Coronary artery (tissue), 2 donors: ENCODE results near the gene EHD1.

Experiments
- DNase-seq: peaks from one replicate; pipeline ENCODE4 v3.0.0-alpha.2; 2017; ENCODE audit warnings: low spot score
- H3K27ac ChIP-seq, 2 donors: fragments of 200-600 bp; sonication (generic); one replicate each; pipeline ENCODE4 v1.5.1; 2016 to 2019
- H3K4me3 ChIP-seq: fragments of 200-600 bp; sonication (generic); 2 replicates; pipeline ENCODE4 v1.5.1; 2016; ENCODE audit warnings: mild to moderate bottlenecking, moderate library complexity
- CTCF ChIP-seq: fragments of 200-600 bp; sonication (generic); IDR thresholded peaks from one replicate; pipeline ENCODE4 v1.5.1; 2019; ENCODE audit warnings: antibody characterized with exemption

EHD1 gene

GRCh38 chr11:64856382-64857227, 21.8 kb downstream of the EHD1 start:
- H3K4me3 ChIP-seq: peak overlapping the region; percentile 53
- TF ChIP-seq CTCF: no peak
- peak; percentile 97 for DNase-seq
- peak overlapping the region; percentile 91 for H3K27ac ChIP-seq

GRCh38 chr11:64855596-64856304, 22.7 kb downstream of the EHD1 start:
- Histone ChIP-seq H3K4me3 (peak overlapping the region; percentile 53), H3K27ac (peak overlapping the region; percentile 91)
- no peak for DNase-seq
- TF ChIP-seq CTCF: no peak

GRCh38 chr11:64854534-64855502, 23.6 kb downstream of the EHD1 start:
- no peak for TF ChIP-seq CTCF
- DNase-seq: peak; percentile 97
- peak overlapping the region; percentile 91 for H3K27ac ChIP-seq
- H3K4me3 ChIP-seq: peak overlapping the region; percentile 53

GRCh38 chr11:64854157-64854533, 24.3 kb downstream of the EHD1 start:
- no peak for DNase-seq
- no peak for TF ChIP-seq CTCF
- peak overlapping the region; percentile 53 for H3K4me3 ChIP-seq
- H3K27ac ChIP-seq: peak overlapping the region; percentile 91

GRCh38 chr11:64853709-64854108, 24.7 kb downstream of the EHD1 start:
- H3K4me3 ChIP-seq: no peak overlapping the region
- H3K27ac ChIP-seq: peak overlapping the region; percentile 91
- no peak for TF ChIP-seq CTCF
- no peak for DNase-seq

- Histone ChIP-seq H3K27ac (peak overlapping the region; percentile 91), H3K4me3 (no peak overlapping the region)
- no peak for DNase-seq
- no peak for TF ChIP-seq CTCF
Measured at GRCh38 chr11:64852804-64853509, 25.5 kb downstream of the EHD1 start.
